A673 (cell line): ENCODE results near the gene DRC7.

Experiments
- EZH2 ChIP-seq: fragments of 200-600 bp; sonication (generic); IDR thresholded peaks from 2 replicates; pipeline ENCODE4 v1.6.1; 2017; ENCODE audit warnings: borderline replicate concordance, low read depth, mild to moderate bottlenecking, mixed read lengths, antibody characterized with exemption, low read length; ENCODE audit not compliant: poor library complexity, severe bottlenecking
- TF ChIP-seq, protein P1 (sequence below): fragments of 300-800, 200-600 bp; sonication (generic); conservative IDR thresholded peaks from 2 replicates; pipeline ENCODE4 v1.5.1; 2017; ENCODE audit warnings: low read depth, mild to moderate bottlenecking, antibody characterized with exemption, low read length, moderate library complexity, mixed read lengths

- TF ChIP-seq, protein P1, sequence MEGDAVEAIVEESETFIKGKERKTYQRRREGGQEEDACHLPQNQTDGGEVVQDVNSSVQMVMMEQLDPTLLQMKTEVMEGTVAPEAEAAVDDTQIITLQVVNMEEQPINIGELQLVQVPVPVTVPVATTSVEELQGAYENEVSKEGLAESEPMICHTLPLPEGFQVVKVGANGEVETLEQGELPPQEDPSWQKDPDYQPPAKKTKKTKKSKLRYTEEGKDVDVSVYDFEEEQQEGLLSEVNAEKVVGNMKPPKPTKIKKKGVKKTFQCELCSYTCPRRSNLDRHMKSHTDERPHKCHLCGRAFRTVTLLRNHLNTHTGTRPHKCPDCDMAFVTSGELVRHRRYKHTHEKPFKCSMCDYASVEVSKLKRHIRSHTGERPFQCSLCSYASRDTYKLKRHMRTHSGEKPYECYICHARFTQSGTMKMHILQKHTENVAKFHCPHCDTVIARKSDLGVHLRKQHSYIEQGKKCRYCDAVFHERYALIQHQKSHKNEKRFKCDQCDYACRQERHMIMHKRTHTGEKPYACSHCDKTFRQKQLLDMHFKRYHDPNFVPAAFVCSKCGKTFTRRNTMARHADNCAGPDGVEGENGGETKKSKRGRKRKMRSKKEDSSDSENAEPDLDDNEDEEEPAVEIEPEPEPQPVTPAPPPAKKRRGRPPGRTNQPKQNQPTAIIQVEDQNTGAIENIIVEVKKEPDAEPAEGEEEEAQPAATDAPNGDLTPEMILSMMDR: no peak
- no peak for TF ChIP-seq EZH2
Observed at GRCh38 chr16:57732714-57733113, 38.1 kb downstream of the DRC7 start.
